Activated T-helper 9 cell treated with anti-CD3 and anti-CD28 coated beads, Interleukin-2, amount 50 U/mL, for 16 hours (primary cell): Measurements from ENCODE around the gene CDH18.

Source experiments
- DNase-seq: peaks from one replicate; pipeline ENCODE4 v3.0.0-alpha.2; 2020; ENCODE audit warnings: low read depth

Gene CDH18

GRCh38 chr5:19733612-19734495, 254.1 kb downstream of the CDH18 start:
- no peak for DNase-seq

GRCh38 chr5:19728571-19728970, 259.4 kb downstream of the CDH18 start:
- no peak for DNase-seq

- no peak for DNase-seq
Measured at GRCh38 chr5:19719109-19719508, 268.9 kb downstream of the CDH18 start.

- no peak for DNase-seq
Measured at GRCh38 chr5:19713740-19714139, 274.3 kb downstream of the CDH18 start.

- no peak for DNase-seq
Measured at GRCh38 chr5:19709403-19709802, 278.6 kb downstream of the CDH18 start.

- DNase-seq: no peak
Measured at GRCh38 chr5:19706776-19707175, 281.2 kb downstream of the CDH18 start.

- DNase-seq: no peak
Measured at GRCh38 chr5:19701731-19702130, 286.3 kb downstream of the CDH18 start.

GRCh38 chr5:19694949-19695611, 292.9 kb downstream of the CDH18 start:
- no peak for DNase-seq

GRCh38 chr5:19690978-19691377, 297.0 kb downstream of the CDH18 start:
- no peak for DNase-seq

- DNase-seq: no peak
Measured at GRCh38 chr5:19685473-19685872, 302.5 kb downstream of the CDH18 start.

GRCh38 chr5:19676895-19677294, 311.1 kb downstream of the CDH18 start:
- no peak for DNase-seq

- no peak for DNase-seq
Measured at GRCh38 chr5:19660679-19661078, 327.3 kb downstream of the CDH18 start.

- no peak for DNase-seq
Measured at GRCh38 chr5:19655627-19656026, 332.4 kb downstream of the CDH18 start.

GRCh38 chr5:19638461-19638860, 349.5 kb downstream of the CDH18 start:
- no peak for DNase-seq

- no peak for DNase-seq
Measured at GRCh38 chr5:19630876-19631275, 357.1 kb downstream of the CDH18 start.

- DNase-seq: no peak
Measured at GRCh38 chr5:19626211-19626610, 361.8 kb downstream of the CDH18 start.

- no peak for DNase-seq
Measured at GRCh38 chr5:19625562-19625961, 362.4 kb downstream of the CDH18 start.

- DNase-seq: no peak
Measured at GRCh38 chr5:19619571-19619970, 368.4 kb downstream of the CDH18 start.

- DNase-seq: no peak
Measured at GRCh38 chr5:19616701-19617215, 371.2 kb downstream of the CDH18 start.

GRCh38 chr5:19615661-19616060, 372.3 kb downstream of the CDH18 start:
- DNase-seq: no peak

- no peak for DNase-seq
Measured at GRCh38 chr5:19615071-19615470, 372.9 kb downstream of the CDH18 start.

GRCh38 chr5:19608444-19609002, 379.5 kb downstream of the CDH18 start:
- no peak for DNase-seq

GRCh38 chr5:19605846-19606407, 382.1 kb downstream of the CDH18 start:
- no peak for DNase-seq
